ENCODE data around the gene NUF2. TPM values are rescaled to one million over a fixed set of nuclear protein-coding genes. Genes with fewer than 3 reads are reported as not detected.

NUF2 gene
- total and polyA plus RNA-seq, 2 donors (not counting 3 experiments of a cell fraction or from before 2014, with no cell fraction given) = 14.3 to 38.6 TPM

GRCh38 chr1:163275222-163275621 is 46.5 kb upstream of the NUF2 start:
- BruUV-seq (replicated peaks) = no TSS peak
- no peak for FAIRE-seq
- no peaks in the 10 kb centered on the region for H3K9me1 ChIP-seq (replicated peaks; ENCODE audit: control insufficient read depth, extremely low read depth, insufficient read depth, low read length)
- no peak overlapping the region for H3K9ac ChIP-seq (replicated peaks; ENCODE audit: extremely low read depth, insufficient read depth, low read length)
- H4K20me1 ChIP-seq (replicated peaks; ENCODE audit: control insufficient read depth, extremely low read depth, insufficient read depth, low read length) = no peaks in the 10 kb centered on the region
- no peak overlapping the region for H2AFZ ChIP-seq (ENCODE audit: low read depth, low read length)
- H3K27me3 ChIP-seq (ENCODE audit: control insufficient read depth in 2 of 2, insufficient read depth in 2 of 2, low read length in 2 of 2) = no peaks in the 10 kb centered on the region
- H3K4me2 ChIP-seq (ENCODE audit: insufficient read depth, low read length) = no peak overlapping the region
- ChIA-PET POLR2A (no interaction called here), CTCF (interaction anchor here (1.3 to 1.9 kb wide), 2 partner anchors 9 to 41 kb away, joined by 4 to 6 read pairs; no protein-coding TSS in a partner anchor)
- no peak for DNase-seq (ENCODE audit: low read depth, low spot score)
- H3K36me3 ChIP-seq (ENCODE audit: control insufficient read depth in 2 of 2, extremely low read depth in 1 of 2, insufficient read depth in 2 of 2, low read length in 2 of 2) = no peaks in the 10 kb centered on the region
- intact Hi-C loops (cut with micrococcal nuclease) (no loop called here), dilution Hi-C loops (cut with MboI; ENCODE audit: extremely low pct_ligation_motif_present, low sequenced_read_pairs) (no loop called here)
- H3K4me1 ChIP-seq (ENCODE audit: control insufficient read depth, extremely low read depth, insufficient read depth, low read length) = no peaks in the 10 kb centered on the region
- no peak overlapping the region for H3K4me3 ChIP-seq (replicated peaks in 1 of 3; ENCODE audit: insufficient read depth in 1 of 3, low read depth in 1 of 3, low read length in 3 of 3)
- H3K9me3 ChIP-seq (replicated peaks; ENCODE audit: control insufficient read depth, insufficient read depth, low read length) = no peaks in the 10 kb centered on the region
- TF ChIP-seq EZH2 (IDR thresholded peaks at IDR 0.05; ENCODE audit: borderline replicate concordance, low read depth, low read length, severe bottlenecking) (no peak), CTCF (IDR thresholded peaks at IDR 0.05; ENCODE audit: extremely low read depth in 1 of 2, insufficient read depth in 1 of 2, low read depth in 1 of 2, low read length in 2 of 2) (no peak), JUN (IDR thresholded peaks at IDR 0.05; ENCODE audit: borderline replicate concordance, insufficient read depth, insufficient read length, low read depth) (no peak), POLR2AphosphoS5 (IDR thresholded peaks at IDR 0.05; ENCODE audit: insufficient read depth, low read depth, low read length) (no peak), FOS (IDR thresholded peaks at IDR 0.05; ENCODE audit: borderline replicate concordance, insufficient read depth, low read length) (no peak), GATA2 (IDR thresholded peaks at IDR 0.05; ENCODE audit: insufficient read depth, insufficient read length, low read depth, low read length) (no peak), MYC (IDR thresholded peaks at IDR 0.05; ENCODE audit: low read depth, low read length) (no peak), MAX (IDR thresholded peaks at IDR 0.05; ENCODE audit: insufficient read depth, insufficient read length) (no peak), POLR2A (IDR thresholded peaks at IDR 0.05; ENCODE audit: low read depth, low read length) (no peak)
- H3K27ac ChIP-seq (ENCODE audit: insufficient read depth, low read depth, low read length) = no peak overlapping the region
- no peaks in the 10 kb centered on the region for H3K79me2 ChIP-seq (ENCODE audit: control insufficient read depth, insufficient read depth, low read length)
